Islet precursor cell (in vitro differentiated cells): ENCODE results near the gene ABCA4.

Experiments
- DNase-seq: peaks from one replicate; pipeline ENCODE4 v3.0.0-alpha.2; 2018

ABCA4 gene

DNA sequence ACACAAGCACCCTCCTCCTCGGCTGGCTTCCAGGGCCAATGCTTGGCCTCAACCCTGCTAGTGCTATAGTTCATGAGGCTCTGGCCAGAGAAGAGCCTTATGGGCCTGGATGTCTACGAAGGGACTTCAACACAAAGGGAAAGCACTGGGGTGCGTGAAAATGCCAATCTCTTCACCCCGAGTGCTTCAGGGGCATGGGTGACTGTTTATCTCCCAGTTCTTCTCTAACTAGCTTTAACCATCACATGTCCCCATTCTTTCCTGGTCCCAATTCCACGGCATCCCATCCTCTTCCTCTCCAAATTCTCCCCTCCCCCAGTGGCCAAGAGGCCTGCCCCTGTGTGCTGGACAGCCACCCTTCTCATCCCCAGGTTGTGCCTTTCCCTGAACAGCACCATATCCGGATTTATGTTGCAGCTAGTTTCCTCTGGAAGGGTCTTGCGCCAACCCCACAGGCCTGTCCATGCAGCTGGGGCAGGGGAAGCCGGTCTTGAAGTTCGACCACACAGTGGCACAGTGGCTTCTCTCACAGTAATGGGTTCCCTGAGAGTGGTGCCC lies 16.7 kb downstream of the ABCA4 start:
- peak; percentile 39 for DNase-seq

- DNase-seq, result peak; percentile 44
Observed at GRCh38 chr1:94103608-94104007, 17.3 kb downstream of the ABCA4 start.

DNA sequence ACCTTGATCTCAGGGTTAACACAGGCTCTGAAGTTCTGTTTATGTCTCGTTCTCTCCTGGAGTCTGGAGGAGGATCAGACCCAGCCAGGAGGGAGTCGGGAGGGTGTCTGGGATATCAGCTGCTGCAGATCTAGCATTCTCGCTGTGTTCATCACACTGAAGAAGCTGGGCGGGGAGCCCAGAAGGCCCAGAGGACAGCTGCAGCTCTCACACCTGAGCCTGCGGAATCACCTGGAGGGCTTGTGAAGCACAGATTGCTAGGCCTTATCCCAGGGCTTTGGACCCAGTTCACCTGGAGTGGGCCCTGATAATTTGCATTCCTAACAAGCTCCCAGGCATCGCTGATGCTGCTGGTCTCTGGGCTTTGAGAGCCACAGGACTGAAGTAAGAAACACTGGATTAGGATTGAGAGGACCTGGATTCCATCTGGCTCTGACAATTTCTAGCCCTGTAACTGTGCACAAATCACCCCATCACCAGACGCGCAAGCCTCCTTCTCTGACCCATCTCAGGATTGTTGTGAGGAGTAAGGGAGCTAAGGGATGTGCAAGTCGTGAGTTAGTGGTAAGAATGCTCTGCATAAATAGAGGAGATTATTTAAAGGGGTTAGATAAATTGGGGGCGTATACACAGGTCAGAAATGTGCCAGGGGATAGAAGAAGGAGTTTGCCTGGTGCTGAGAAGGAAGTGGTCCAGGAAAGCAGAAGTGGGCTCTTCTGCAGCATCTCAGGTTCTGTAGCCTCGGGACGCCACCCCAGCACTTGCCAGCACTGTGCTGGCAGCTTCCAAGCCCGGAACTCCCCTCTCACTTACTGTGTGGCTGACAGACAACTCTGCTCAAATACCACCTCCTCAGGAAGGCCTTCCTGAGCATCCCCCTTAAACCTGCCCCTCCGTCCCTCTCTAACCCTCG lies 19.1 kb downstream of the ABCA4 start:
- peak; percentile 99 for DNase-seq

DNA sequence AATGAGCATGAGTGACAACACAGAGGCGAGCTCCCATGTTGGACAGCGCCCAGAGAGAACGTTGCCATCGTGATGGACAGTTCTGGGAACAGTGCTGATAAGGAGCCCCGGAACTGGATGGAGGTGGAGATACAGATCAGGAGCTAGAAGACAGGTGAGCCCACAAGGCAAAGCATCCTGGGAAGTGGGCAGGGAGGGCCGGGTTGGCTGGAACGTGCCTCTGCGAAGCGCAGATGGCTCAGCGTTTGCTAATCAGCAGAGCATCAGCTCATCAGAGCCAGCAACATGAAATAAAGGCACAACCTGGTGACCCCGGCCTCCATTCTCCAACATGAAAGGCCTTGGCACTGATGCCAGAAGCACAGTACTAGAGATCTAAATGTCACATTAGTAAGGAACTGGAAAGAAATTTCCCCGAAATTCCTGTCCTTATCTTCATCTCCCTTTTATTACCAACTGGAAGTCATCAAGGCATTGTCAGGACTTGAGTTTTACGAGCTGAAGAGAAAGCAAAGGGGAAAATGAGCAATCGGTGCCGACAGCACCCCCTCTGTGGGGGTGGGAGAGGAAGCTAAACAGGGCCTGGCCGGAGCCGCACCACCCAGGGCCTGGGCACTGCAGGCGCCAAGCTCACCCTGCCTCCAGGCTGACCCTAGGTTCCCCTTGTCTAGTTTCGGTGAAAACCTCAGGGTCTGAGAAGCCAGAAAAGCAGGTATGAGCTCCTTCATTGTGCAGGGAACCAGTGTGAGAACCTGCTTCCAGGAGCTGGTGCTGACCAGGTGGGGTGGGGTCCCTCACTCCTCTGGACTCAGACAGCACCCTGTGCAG lies 19.9 kb downstream of the ABCA4 start:
- peak; percentile 98 for DNase-seq

GRCh38 chr1:94100129-94100784 lies 20.7 kb downstream of the ABCA4 start:
- DNase-seq, result no peak

DNA sequence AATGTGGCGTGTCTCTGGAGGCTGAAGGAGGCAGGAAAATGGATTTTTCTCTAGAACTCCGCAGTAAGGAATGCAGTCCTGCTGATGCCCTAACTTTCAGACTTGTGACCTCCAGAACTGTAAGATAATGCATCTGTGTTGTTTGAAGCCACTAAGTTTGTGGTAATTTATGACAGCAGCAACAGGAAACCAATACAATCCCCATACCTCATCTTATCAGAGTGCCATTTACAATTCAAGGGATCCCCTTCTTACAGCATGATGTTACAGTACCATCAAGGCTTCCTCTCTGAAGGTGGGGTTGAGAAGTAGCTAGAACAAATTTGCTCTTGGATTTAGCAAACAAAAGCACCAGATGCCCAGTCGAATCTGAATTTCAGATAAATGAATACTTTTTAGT lies 21.6 kb downstream of the ABCA4 start:
- DNase-seq, result no peak

DNA sequence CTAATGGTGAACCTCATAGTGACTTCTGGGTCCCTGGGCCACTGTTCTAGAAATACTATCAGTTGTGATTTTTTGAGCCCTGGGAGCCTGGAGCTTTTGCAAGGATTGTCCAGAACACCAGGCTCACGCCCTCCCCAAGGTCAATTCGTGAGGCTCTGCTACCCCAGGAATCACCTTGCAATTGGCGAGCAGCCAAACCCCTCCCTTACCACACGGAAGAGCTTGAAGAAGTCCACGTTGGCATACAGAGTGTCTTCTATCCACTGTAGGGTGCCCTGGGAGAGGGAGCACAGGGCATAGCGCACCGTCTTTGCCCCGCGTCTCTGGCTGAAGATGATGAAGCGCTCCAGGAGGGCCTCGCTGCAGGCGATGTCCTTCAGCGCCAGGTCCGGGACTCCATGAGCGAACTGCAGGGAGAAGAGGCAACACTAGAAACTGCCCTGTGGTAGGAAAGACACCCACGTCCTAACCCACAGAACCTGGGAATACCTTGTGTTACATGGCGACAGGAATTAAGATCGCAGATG lies 22.3 kb downstream of the ABCA4 start:
- DNase-seq, result no peak

DNA sequence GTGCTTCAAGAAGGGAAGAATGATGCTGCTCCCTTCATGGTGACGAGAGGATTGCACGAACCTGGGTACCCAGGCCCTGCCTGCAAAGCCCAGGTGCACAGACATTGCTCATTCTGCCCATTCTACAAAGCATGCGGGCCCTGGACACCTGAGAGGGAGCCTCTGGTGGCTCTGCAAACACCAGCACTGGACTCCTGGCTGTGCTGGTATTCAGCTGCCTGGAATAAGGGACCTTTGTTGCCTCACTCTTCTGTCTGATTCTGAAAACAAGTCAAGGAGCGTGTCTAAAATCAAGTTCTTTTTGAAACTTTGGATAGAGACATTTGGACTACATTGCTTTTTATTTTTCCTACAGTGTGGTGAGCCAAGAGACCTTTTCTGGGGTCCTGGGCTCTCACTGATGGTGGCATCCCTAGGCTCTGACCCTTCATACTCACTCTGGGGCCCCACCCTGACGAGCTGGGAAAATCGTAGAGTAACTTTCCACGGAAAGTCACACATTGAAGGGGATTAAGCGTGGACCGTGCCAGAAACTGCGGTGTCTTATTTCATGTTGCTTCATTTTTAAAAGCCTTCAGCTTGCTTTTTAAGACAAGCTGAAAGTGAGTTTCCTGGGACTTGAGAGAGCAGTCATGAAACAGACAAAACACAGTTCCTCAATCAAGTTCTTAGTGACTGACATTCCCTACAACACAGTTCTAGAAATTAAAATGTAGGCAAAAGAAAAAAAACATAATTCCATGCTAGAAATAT lies 24.0 kb downstream of the ABCA4 start:
- no peak for DNase-seq

- DNase-seq, result no peak
Observed at GRCh38 chr1:94095744-94096469, 25.0 kb downstream of the ABCA4 start.

DNA sequence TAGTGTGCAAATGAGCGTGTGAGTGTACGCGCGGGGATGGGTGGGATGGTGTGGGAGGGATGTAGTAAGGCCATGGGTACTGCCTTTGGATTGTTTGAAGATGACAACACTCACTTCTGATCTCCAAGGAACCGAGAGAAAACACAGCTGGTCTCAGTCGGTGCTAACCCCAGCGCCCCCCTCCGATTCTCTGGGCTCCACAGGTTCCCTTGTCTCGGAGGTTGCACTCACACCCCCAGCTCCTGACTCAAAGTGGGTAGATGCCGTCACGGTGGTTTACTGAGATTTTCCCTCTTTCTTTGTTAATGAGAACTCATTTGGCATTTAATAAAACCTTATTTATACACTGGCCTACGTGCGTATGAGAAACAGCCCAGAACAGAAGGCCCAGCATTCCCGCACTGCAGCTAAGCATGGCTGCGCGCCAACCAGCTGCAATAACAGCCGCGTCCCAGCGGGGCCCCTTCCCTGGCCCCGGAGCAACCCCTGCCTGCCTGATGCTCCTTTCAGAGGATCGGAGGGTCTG lies 25.8 kb downstream of the ABCA4 start:
- DNase-seq, result no peak

DNA sequence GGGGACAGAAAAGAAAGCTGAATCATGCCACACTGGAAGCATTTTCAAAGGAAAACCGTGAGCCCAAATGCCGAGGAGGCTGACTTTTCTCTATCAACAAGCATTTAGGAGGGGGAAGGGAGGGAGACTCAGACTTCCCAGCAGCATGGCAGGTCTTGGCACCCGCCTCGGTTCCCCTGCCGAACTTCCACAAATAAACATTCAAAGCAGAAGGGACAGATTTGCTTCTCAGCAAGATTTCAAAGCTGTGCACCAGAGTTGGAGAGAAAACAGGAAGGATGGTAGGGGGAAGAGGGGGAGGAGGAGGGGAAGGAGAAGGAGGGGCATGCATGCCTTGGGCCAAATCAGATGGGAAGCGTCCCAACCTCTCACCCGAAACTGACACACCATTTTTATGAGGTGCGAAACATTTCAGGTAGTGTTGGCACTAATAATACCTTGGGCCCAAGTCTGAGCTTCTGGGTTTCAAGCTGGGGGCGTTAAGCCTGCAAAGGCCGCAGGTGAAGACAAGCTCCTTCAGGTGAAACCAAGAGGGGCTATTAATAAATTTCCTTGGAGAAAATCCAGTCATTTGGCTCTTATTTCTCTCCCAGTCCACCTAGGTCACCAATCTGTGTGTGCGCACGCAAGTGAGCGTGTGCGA lies 26.4 kb downstream of the ABCA4 start:
- no peak for DNase-seq

GRCh38 chr1:94093996-94094395 lies 27.0 kb downstream of the ABCA4 start:
- no peak for DNase-seq

DNA sequence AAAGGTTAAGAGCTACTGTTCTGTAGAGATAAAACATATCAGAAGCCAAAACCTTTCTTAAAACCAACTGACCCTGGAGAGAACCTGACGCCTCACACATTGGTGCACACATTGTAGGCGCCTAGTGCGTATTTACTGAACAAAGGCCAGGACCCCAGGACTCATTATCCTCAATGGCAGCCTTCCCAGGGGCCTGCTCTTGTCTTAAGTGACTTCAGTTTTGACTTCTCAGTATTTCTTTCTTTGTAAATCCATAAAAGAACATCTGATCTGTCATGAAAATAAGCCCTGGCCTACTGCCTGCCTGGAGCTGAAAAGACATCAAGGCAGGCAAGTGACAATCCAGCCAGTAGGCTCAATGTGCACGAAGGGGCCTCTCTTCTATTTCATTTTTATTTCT lies 27.6 kb downstream of the ABCA4 start:
- DNase-seq, result no peak

GRCh38 chr1:94092210-94092613 lies 28.7 kb downstream of the ABCA4 start:
- DNase-seq, result peak; percentile 89

DNA sequence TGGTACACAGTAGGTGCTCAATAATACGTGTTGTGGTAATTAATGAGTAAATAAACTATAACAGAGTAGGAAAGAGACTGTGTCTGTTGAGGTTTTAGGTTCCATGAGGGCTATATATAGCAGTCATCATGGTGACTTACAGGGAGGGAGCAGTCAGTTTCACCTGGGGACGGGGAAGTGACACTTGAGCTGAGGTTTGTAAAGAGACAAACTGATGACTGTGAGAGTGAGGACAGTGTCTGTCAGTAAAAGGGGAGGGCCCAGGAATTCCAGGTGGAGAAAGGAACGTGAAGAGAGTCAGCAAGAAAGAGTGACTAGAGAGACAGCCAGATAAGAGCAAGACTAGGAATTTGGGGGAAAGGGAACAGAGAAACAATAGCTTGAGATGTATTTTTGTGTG lies 30.2 kb downstream of the ABCA4 start:
- peak; percentile 84 for DNase-seq

DNA sequence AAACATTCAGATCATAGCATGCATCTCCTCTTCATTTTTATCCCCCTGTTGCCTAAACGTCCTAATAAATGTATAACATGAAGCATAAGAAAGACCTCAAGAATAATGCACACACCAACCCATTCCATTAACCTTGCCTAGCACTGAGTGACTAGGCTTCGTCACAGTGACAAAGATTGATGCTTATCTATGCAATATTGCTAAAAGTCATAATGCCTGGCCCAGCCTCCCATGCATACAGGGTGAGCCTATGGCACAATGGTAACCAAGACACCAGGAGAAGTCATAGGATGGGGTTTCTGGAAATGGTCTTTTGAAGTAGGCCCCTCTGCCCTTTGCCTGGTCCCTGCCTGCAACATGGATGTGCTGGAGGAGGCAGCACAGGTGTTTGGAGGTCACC lies 33.8 kb downstream of the ABCA4 start:
- no peak for DNase-seq

- DNase-seq, result no peak
Observed at GRCh38 chr1:94084547-94084946, 36.4 kb downstream of the ABCA4 start.

- DNase-seq, result no peak
Observed at GRCh38 chr1:94084085-94084484, 36.9 kb downstream of the ABCA4 start.

DNA sequence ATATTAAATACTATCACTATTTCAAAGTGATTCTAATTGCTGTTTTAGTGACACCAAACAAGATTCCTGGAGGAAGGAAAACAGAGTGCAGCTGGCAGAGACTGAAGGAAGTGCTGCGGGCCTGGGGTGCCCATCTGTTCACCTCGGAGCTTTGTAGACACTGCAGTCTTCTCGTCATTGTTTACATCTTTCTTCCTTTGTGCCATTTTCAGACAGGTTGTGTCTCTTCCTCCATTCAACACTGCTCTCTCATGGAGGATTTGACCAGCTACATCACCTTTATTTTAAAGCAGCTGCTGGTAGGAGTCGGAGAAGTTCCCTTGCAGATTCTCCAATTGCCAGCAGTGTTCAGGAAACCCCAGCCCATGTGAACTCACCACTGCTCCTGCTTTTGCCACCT lies 37.3 kb downstream of the ABCA4 start:
- DNase-seq, result no peak

DNA sequence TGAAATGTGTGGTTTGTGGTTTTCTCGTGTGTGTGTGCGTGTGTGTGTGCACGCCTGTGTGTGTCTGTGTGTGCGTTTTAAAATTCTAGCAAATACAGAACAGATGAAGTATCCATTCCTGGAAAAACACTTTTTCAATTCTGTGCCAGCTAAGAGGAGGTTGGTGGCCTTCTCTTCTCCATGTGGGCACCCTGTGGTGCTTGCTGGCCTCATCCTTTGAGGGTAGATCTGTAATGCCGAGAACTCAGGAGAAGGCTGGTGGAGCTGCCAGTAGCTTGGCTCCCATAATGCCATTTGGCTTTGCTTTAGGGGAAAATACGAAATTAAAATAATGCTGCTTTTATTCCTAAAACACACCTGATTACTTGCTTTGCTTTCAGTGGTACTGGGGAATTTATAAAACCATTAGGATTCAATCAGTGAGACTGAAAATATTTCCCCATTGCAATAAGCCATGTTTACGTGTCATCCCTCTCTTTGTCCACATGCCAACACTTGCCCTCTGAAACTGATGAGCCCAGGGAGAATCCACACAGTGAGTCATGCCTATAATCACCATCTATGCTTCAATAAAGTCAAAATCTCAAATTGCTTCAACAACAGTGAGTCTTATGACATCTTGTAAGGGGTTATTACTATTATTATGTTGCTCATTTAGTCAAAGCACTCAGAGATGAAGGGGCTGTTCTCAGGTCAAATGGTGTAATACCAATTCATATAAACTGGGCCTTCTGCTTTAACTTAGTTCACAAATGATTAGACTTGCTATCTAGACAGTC lies 39.2 kb downstream of the ABCA4 start:
- DNase-seq, result no peak
